ENCODE data around the gene BEAN1.

GRCh38 chr16:66380421-66380820 is 46.7 kb upstream of the BEAN1 start:
- no peak for TF ChIP-seq CTCF (IDR thresholded peaks at IDR 0.05; ENCODE audit: insufficient read depth, low read length)
- no peak for TF ChIP-seq GABPA (IDR thresholded peaks at IDR 0.05; ENCODE audit: low read depth)
- TF ChIP-seq POLR2AphosphoS5 (IDR thresholded peaks at IDR 0.05; ENCODE audit: low read depth), result no peak
- TF ChIP-seq SPI1 (IDR thresholded peaks at IDR 0.05; ENCODE audit: borderline replicate concordance, low read depth), result no peak

All from HL-60 (cell line).